ENCODE results near the gene PDGFB.

The PDGFB gene

GRCh38 chr22:39253435-39254070 is 8.8 kb upstream of the PDGFB start:
- DNase-seq (ENCODE audit: low read depth) = peak; percentile 44

GRCh38 chr22:39252461-39253434 is 8.0 kb upstream of the PDGFB start:
- no peak for DNase-seq (ENCODE audit: low read depth)

GRCh38 chr22:39251762-39252460 is 7.1 kb upstream of the PDGFB start:
- no peak for DNase-seq (ENCODE audit: low read depth)

GRCh38 chr22:39250838-39251237 is 6.1 kb upstream of the PDGFB start:
- DNase-seq (ENCODE audit: low read depth) = no peak

GRCh38 chr22:39250131-39250530 is 5.3 kb upstream of the PDGFB start:
- DNase-seq (ENCODE audit: low read depth) = no peak

- no peak for DNase-seq (ENCODE audit: low read depth)
Observed at GRCh38 chr22:39249086-39249704, 4.4 kb upstream of the PDGFB start.

GRCh38 chr22:39248254-39248653 is 3.5 kb upstream of the PDGFB start:
- DNase-seq (ENCODE audit: low read depth) = no peak

GRCh38 chr22:39247361-39247760 is 2.6 kb upstream of the PDGFB start:
- DNase-seq (ENCODE audit: low read depth) = no peak

GRCh38 chr22:39246690-39247332 is 2.0 kb upstream of the PDGFB start:
- no peak for DNase-seq (ENCODE audit: low read depth)

- no peak for DNase-seq (ENCODE audit: low read depth)
Observed at GRCh38 chr22:39246217-39246616, 1.4 kb upstream of the PDGFB start.

- no peak for DNase-seq (ENCODE audit: low read depth)
Observed at GRCh38 chr22:39245130-39246039, 603 bp upstream of the PDGFB start.

GRCh38 chr22:39244136-39244495 is 666 bp downstream of the PDGFB start:
- no peak for DNase-seq (ENCODE audit: low read depth)

GRCh38 chr22:39243439-39244135 is 1.2 kb downstream of the PDGFB start:
- DNase-seq (ENCODE audit: low read depth) = no peak

- DNase-seq (ENCODE audit: low read depth) = no peak
Observed at GRCh38 chr22:39242595-39243438, 2.0 kb downstream of the PDGFB start.

GRCh38 chr22:39241794-39242594 is 2.8 kb downstream of the PDGFB start:
- no peak for DNase-seq (ENCODE audit: low read depth)

- DNase-seq (ENCODE audit: low read depth) = no peak
Observed at GRCh38 chr22:39240831-39241793, 3.7 kb downstream of the PDGFB start.
